Stimulated activated CD8-positive, alpha-beta memory T cell treated with anti-CD3 and anti-CD28 coated beads, Interleukin-12 subunit alpha, Interleukin-12 subunit beta, amount 100 ng/mL, for 1 hour (primary cell): Measurements from ENCODE around the gene ADAMTS17.
"Not testable (repeated sequence)": the region's sequence is repeated elsewhere in the genome, so short reads cannot be mapped to it uniquely, and the experiment has no call there.

Experiments used
- DNase-seq: peaks from one replicate; pipeline ENCODE4 v3.0.0-alpha.2; 2020; ENCODE audit warnings: low read depth

Gene ADAMTS17

GRCh38 chr15:99932676-99933402 is 408.9 kb downstream of the ADAMTS17 start:
- no peak for DNase-seq

- no peak for DNase-seq
Observed at GRCh38 chr15:99931703-99932603, 409.8 kb downstream of the ADAMTS17 start.

- no peak for DNase-seq
Observed at GRCh38 chr15:99930696-99931095, 411.1 kb downstream of the ADAMTS17 start.

GRCh38 chr15:99929266-99929665 is 412.5 kb downstream of the ADAMTS17 start:
- no peak for DNase-seq

GRCh38 chr15:99928429-99928981 is 413.3 kb downstream of the ADAMTS17 start:
- peak; percentile 82 for DNase-seq

- DNase-seq, result not testable (repeated sequence)
Observed at GRCh38 chr15:99926532-99926931, 415.2 kb downstream of the ADAMTS17 start.

- DNase-seq, result peak; percentile 57
Observed at GRCh38 chr15:99925661-99926461, 415.9 kb downstream of the ADAMTS17 start.

- no peak for DNase-seq
Observed at GRCh38 chr15:99923711-99924110, 418.1 kb downstream of the ADAMTS17 start.
